HepG2 (cell line): Measurements from ENCODE around the gene SLC66A3. TPM values are rescaled to one million over a fixed set of nuclear protein-coding genes. Genes with fewer than 3 reads are reported as not detected.
A peak's percentile ranks its signal among the peaks of the same experiment; 100 is the strongest.

Source experiments
- BATF2 ChIP-seq: sonication (generic); formaldehyde crosslinking; IDR thresholded peaks from 2 replicates; pipeline ENCODE4 v1.8.0; 2022; ENCODE audit warnings: mild to moderate bottlenecking, missing genetic modification reagents, moderate library complexity
- CREM ChIP-seq, 2 experiments: sonication (generic) in 1 of 2; formaldehyde crosslinking in 1 of 2; IDR thresholded peaks; 2 replicates each; pipeline versions ENCODE4 v1.4.0 to v1.6.1; 2016 to 2020; ENCODE audit warnings: antibody characterized with exemption in 1 of 2, mild to moderate bottlenecking in 1 of 2, missing genetic modification reagents in 1 of 2
- HDAC6 ChIP-seq: fragments of 200-600 bp; sonication (generic); IDR thresholded peaks from 2 replicates; pipeline ENCODE4 v1.7.0; 2017; ENCODE audit warnings: mild to moderate bottlenecking, antibody characterized with exemption, low read length, low read depth
- HINFP ChIP-seq: sonication (generic); formaldehyde crosslinking; IDR thresholded peaks from 2 replicates; pipeline ENCODE4 v1.4.0; 2020; ENCODE audit warnings: low read depth, mild to moderate bottlenecking, missing genetic modification reagents
- KAT7 ChIP-seq: IDR thresholded peaks from 2 replicates; pipeline ENCODE4 v1.6.1; 2018; ENCODE audit warnings: borderline replicate concordance, missing compliant biosample characterization
- MAFK ChIP-seq, 2 experiments: IDR thresholded peaks in 1 of 2; conservative IDR thresholded peaks in 1 of 2; 2 replicates each; pipeline ENCODE4 v1.6.1; 2011; ENCODE audit warnings: improper control_type of control experiment in 2 of 2, low read length in 2 of 2
- MXD1 ChIP-seq: sonication (generic); formaldehyde crosslinking; IDR thresholded peaks from 2 replicates; pipeline ENCODE4 v1.4.0; 2020; ENCODE audit warnings: mild to moderate bottlenecking, missing genetic modification reagents
- NFKBIZ ChIP-seq: IDR thresholded peaks from 2 replicates; pipeline ENCODE4 v1.6.1; 2018; ENCODE audit warnings: missing genetic modification reagents, missing compliant biosample characterization
- PATZ1 ChIP-seq: sonication (generic); formaldehyde crosslinking; IDR thresholded peaks from 2 replicates; pipeline ENCODE4 v1.4.0; 2020; ENCODE audit warnings: missing genetic modification reagents
- PREB ChIP-seq: sonication (generic); formaldehyde crosslinking; IDR thresholded peaks from 2 replicates; pipeline ENCODE4 v1.4.0; 2020; ENCODE audit warnings: missing genetic modification reagents
- REXO4 ChIP-seq: sonication (generic); formaldehyde crosslinking; IDR thresholded peaks from 2 replicates; pipeline ENCODE4 v1.8.0; 2022; ENCODE audit warnings: missing genetic modification reagents, mild to moderate bottlenecking, borderline replicate concordance
- SMAD3 ChIP-seq: sonication (generic); formaldehyde crosslinking; IDR thresholded peaks from 2 replicates; pipeline ENCODE4 v1.4.0; 2020; ENCODE audit warnings: missing genetic modification reagents
- SMAD9 ChIP-seq: sonication (generic); formaldehyde crosslinking; IDR thresholded peaks from 2 replicates; pipeline ENCODE4 v1.5.1; 2020; ENCODE audit warnings: mild to moderate bottlenecking, missing genetic modification reagents
- SUZ12 ChIP-seq: fragments of 150-350 bp; IDR thresholded peaks from 2 replicates; pipeline ENCODE4 v1.6.1; 2014; ENCODE audit warnings: low read depth, low read length
- TFDP2 ChIP-seq: sonication (generic); formaldehyde crosslinking; IDR thresholded peaks from 2 replicates; pipeline ENCODE4 v1.4.0; 2020; ENCODE audit warnings: missing genetic modification reagents
- THYN1 ChIP-seq: sonication (generic); formaldehyde crosslinking; IDR thresholded peaks from 2 replicates; pipeline ENCODE4 v1.8.1; 2023; ENCODE audit warnings: low read depth, mild to moderate bottlenecking, moderate library complexity, missing genetic modification reagents, borderline replicate concordance
- TP53 ChIP-seq: sonication (generic); formaldehyde crosslinking; conservative IDR thresholded peaks from 2 replicates; pipeline ENCODE4 v1.4.0; 2020; ENCODE audit warnings: missing genetic modification reagents
- ZNF260 ChIP-seq: sonication (generic); formaldehyde crosslinking; IDR thresholded peaks from 2 replicates; pipeline ENCODE4 v1.4.0; 2020; ENCODE audit warnings: missing genetic modification reagents, low read depth, mild to moderate bottlenecking, borderline replicate concordance
- ZNF282 ChIP-seq: fragments of 450-650 bp; IDR thresholded peaks from 2 replicates; pipeline ENCODE4 v1.6.1; 2018; ENCODE audit not compliant: partially characterized antibody
- ZNF567 ChIP-seq: sonication (generic); formaldehyde crosslinking; IDR thresholded peaks from 2 replicates; pipeline ENCODE4 v1.8.1; 2023; ENCODE audit warnings: mild to moderate bottlenecking, missing genetic modification reagents, borderline replicate concordance
- ZNF883 ChIP-seq: sonication (generic); formaldehyde crosslinking; IDR thresholded peaks from 2 replicates; pipeline ENCODE4 v1.5.1; 2020; ENCODE audit warnings: mild to moderate bottlenecking, missing genetic modification reagents; ENCODE audit errors: not compliant biosample characterization
- polyA plus RNA-seq, 8 experiments: library from polyadenylated mRNA; depleted of rRNA in 3 of 8; stranded (reverse) in 7 of 8; unstranded in 1 of 8; fragments of >200 nt; fragmentation: Illumina TruSeq in 4 of 8; extraction: Trizol in 4 of 8; gene quantifications; 2 replicates each; pipeline versions ENCODE4 v1.2.1 to v1.2.3, GENCODE V29; 2011 to 2016; ENCODE audit warnings: low read depth in 4 of 8, missing spikeins in 1 of 8, mixed read lengths in 1 of 8; ENCODE audit not compliant: insufficient read depth in 1 of 8
- total RNA-seq, 5 experiments: library from RNA; depleted of rRNA; stranded (reverse); fragments of >200 nt; fragmentation: Illumina TruSeq; extraction: Trizol; gene quantifications; 2 replicates each; pipeline ENCODE4 v1.2.3, GENCODE V29; 2016; ENCODE audit warnings: low read depth in 1 of 5

SLC66A3 gene
- total and polyA plus RNA-seq, 2 of the 13 experiments (the other 11 are each of a cell fraction or from before 2014, with no cell fraction given): 2.2 to 3.7 TPM

GRCh38 chr2:11129598-11130449 lies 25.4 kb upstream of the SLC66A3 start (continued):
- TF ChIP-seq PATZ1 (peak; percentile 74), SMAD3 (CRISPR knock-in tag) (no peak), MAFK (conservative IDR thresholded peaks at IDR 0.05 in 1 of 2, IDR thresholded peaks at IDR 0.05 in 1 of 2; ENCODE audit: low read length in 2 of 2) (no peak), CREM (IDR thresholded peaks at IDR 0.05) (no peak), CREM (CRISPR knock-in tag; IDR thresholded peaks at IDR 0.05) (no peak), ZNF883 (CRISPR knock-in tag) (peak; percentile 67), TP53 (CRISPR knock-in tag) (peak; percentile 66), HDAC6 (no peak), ZNF260 (CRISPR knock-in tag) (no peak), SUZ12 (no peak), THYN1 (CRISPR knock-in tag) (no peak), SMAD9 (CRISPR knock-in tag) (no peak), PREB (CRISPR knock-in tag) (no peak), HINFP (CRISPR knock-in tag) (0 out of 2 replicates have a peak, but pooled peaks have one; percentile 79), ZNF282 (no peak), ZNF567 (CRISPR knock-in tag) (0 out of 2 replicates have a peak, but pooled peaks have one; percentile 73), MXD1 (CRISPR knock-in tag) (peak; percentile 51; the same call in 1 of the 2 replicates), TFDP2 (CRISPR knock-in tag) (peak; percentile 66), REXO4 (CRISPR knock-in tag) (no peak), BATF2 (CRISPR knock-in tag) (0 out of 2 replicates have a peak, but pooled peaks have one; percentile 83), NFKBIZ (no peak), KAT7 (CRISPR knock-in tag) (peak; percentile 81; the same call in 1 of the 2 replicates)
